Stimulated activated CD4-positive, alpha-beta T cell treated with anti-CD3 and anti-CD28 coated beads, Interleukin-12 subunit alpha, Interleukin-12 subunit beta, amount 100 ng/mL, for 4 hours (primary cell): Measurements from ENCODE around the gene DLK2.
"Not testable (repeated sequence)": the region's sequence is repeated elsewhere in the genome, so short reads cannot be mapped to it uniquely, and the experiment has no call there.

ENCODE experiments used
- DNase-seq: peaks from one replicate; pipeline ENCODE4 v3.0.0-alpha.2; 2020

Gene DLK2

GRCh38 chr6:43421831-43422230 lies 33.5 kb downstream of the DLK2 start:
- no peak for DNase-seq

- no peak for DNase-seq
Measured at GRCh38 chr6:43420012-43420709, 35.2 kb downstream of the DLK2 start.

- no peak for DNase-seq
Measured at GRCh38 chr6:43416935-43417334, 38.4 kb downstream of the DLK2 start.

- not testable (repeated sequence) for DNase-seq
Measured at GRCh38 chr6:43415275-43415674, 40.1 kb downstream of the DLK2 start.

GRCh38 chr6:43413002-43413401 lies 42.3 kb downstream of the DLK2 start:
- no peak for DNase-seq

- no peak for DNase-seq
Measured at GRCh38 chr6:43412541-43412940, 42.8 kb downstream of the DLK2 start.

GRCh38 chr6:43410776-43411175 lies 44.6 kb downstream of the DLK2 start:
- DNase-seq: not testable (repeated sequence)

GRCh38 chr6:43408259-43408658 lies 47.1 kb downstream of the DLK2 start:
- DNase-seq: no peak

GRCh38 chr6:43407296-43407695 lies 48.1 kb downstream of the DLK2 start:
- no peak for DNase-seq

GRCh38 chr6:43405354-43405753 lies 50.0 kb downstream of the DLK2 start:
- DNase-seq: no peak

- no peak for DNase-seq
Measured at GRCh38 chr6:43402820-43403219, 52.5 kb downstream of the DLK2 start.

- no peak for DNase-seq
Measured at GRCh38 chr6:43401730-43402129, 53.6 kb downstream of the DLK2 start.
